Measurements from ENCODE around the gene CSNK2B. TPM values are rescaled to one million over a fixed set of nuclear protein-coding genes. Genes with fewer than 3 reads are reported as not detected.

The CSNK2B gene
- total and polyA plus RNA-seq, 9 of the 15 experiments (the other 6 are each of a cell fraction or from before 2014, with no cell fraction given): 120 to 1,126 (median 529) TPM

DNA sequence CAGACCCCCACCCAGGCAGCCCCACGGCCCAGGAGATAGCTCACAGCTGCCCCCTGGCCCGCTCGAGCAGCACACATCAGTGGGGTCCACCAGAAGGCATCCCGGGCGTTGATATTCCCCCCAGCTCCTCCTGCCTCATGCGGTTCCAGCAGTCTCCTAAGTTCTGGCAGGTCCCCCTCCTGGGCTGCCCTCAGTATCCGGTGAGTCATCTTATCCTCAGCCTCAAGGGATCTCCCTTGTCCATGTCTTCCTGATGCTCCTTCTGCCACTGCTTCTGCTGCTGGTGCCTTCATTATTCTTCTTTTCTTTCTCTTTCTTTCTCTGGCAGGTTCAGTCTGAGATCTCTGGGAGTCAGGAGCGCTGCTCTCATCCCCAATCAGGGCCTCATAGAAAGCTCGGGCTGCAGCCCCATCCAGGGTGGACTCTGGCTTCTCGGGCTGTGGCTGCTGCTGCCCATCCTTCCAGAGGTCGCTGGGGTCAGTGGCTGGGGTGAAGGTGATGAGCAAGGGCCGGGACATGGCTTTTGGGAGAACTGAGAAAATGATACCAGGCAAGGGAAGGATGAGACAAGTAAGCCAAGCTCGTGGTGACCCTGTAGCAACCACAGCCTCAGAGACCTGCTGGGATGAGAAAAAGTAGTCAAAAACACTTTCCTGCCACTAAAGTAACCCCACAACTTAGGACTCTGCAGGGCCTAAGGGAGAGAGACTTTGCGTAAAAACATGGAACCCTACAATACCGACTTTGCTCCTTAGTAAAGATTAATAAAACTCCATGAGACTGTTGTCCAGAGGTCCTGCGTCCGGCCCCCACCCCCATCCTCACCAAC lies 1.7 kb upstream of the CSNK2B start (continued):
- TF ChIP-seq, protein P1, sequence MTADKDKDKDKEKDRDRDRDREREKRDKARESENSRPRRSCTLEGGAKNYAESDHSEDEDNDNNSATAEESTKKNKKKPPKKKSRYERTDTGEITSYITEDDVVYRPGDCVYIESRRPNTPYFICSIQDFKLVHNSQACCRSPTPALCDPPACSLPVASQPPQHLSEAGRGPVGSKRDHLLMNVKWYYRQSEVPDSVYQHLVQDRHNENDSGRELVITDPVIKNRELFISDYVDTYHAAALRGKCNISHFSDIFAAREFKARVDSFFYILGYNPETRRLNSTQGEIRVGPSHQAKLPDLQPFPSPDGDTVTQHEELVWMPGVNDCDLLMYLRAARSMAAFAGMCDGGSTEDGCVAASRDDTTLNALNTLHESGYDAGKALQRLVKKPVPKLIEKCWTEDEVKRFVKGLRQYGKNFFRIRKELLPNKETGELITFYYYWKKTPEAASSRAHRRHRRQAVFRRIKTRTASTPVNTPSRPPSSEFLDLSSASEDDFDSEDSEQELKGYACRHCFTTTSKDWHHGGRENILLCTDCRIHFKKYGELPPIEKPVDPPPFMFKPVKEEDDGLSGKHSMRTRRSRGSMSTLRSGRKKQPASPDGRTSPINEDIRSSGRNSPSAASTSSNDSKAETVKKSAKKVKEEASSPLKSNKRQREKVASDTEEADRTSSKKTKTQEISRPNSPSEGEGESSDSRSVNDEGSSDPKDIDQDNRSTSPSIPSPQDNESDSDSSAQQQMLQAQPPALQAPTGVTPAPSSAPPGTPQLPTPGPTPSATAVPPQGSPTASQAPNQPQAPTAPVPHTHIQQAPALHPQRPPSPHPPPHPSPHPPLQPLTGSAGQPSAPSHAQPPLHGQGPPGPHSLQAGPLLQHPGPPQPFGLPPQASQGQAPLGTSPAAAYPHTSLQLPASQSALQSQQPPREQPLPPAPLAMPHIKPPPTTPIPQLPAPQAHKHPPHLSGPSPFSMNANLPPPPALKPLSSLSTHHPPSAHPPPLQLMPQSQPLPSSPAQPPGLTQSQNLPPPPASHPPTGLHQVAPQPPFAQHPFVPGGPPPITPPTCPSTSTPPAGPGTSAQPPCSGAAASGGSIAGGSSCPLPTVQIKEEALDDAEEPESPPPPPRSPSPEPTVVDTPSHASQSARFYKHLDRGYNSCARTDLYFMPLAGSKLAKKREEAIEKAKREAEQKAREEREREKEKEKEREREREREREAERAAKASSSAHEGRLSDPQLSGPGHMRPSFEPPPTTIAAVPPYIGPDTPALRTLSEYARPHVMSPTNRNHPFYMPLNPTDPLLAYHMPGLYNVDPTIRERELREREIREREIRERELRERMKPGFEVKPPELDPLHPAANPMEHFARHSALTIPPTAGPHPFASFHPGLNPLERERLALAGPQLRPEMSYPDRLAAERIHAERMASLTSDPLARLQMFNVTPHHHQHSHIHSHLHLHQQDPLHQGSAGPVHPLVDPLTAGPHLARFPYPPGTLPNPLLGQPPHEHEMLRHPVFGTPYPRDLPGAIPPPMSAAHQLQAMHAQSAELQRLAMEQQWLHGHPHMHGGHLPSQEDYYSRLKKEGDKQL (CRISPR knock-in tag; IDR thresholded peaks at IDR 0.05; ENCODE audit: borderline replicate concordance): peak; percentile 21; the same call in 1 of the 2 replicates
- TF ChIP-seq MAFK (IDR thresholded peaks at IDR 0.05; ENCODE audit: low read length) (no peak), SRSF1 (IDR thresholded peaks at IDR 0.05; ENCODE audit: low read depth, low read length) (no peak), TCFL5 (CRISPR knock-in tag; conservative IDR thresholded peaks at IDR 0.05) (no peak), ZNF134 (CRISPR knock-in tag; conservative IDR thresholded peaks at IDR 0.05) (no peak), ZFP30 (CRISPR knock-in tag; IDR thresholded peaks at IDR 0.05; ENCODE audit: borderline replicate concordance) (no peak), E2F5 (CRISPR knock-in tag; IDR thresholded peaks at IDR 0.05) (no peak; the same call in 1 of the 2 replicates), ETV6 (IDR thresholded peaks at IDR 0.05; ENCODE audit: borderline replicate concordance in 1 of 2, low read depth in 2 of 2, low read length in 1 of 2) (no peak), ETV6 (CRISPR knock-in tag; IDR thresholded peaks at IDR 0.05; ENCODE audit: borderline replicate concordance) (no peak), EP400 (IDR thresholded peaks at IDR 0.05) (no peak)
- TF ChIP-seq, protein P2, sequence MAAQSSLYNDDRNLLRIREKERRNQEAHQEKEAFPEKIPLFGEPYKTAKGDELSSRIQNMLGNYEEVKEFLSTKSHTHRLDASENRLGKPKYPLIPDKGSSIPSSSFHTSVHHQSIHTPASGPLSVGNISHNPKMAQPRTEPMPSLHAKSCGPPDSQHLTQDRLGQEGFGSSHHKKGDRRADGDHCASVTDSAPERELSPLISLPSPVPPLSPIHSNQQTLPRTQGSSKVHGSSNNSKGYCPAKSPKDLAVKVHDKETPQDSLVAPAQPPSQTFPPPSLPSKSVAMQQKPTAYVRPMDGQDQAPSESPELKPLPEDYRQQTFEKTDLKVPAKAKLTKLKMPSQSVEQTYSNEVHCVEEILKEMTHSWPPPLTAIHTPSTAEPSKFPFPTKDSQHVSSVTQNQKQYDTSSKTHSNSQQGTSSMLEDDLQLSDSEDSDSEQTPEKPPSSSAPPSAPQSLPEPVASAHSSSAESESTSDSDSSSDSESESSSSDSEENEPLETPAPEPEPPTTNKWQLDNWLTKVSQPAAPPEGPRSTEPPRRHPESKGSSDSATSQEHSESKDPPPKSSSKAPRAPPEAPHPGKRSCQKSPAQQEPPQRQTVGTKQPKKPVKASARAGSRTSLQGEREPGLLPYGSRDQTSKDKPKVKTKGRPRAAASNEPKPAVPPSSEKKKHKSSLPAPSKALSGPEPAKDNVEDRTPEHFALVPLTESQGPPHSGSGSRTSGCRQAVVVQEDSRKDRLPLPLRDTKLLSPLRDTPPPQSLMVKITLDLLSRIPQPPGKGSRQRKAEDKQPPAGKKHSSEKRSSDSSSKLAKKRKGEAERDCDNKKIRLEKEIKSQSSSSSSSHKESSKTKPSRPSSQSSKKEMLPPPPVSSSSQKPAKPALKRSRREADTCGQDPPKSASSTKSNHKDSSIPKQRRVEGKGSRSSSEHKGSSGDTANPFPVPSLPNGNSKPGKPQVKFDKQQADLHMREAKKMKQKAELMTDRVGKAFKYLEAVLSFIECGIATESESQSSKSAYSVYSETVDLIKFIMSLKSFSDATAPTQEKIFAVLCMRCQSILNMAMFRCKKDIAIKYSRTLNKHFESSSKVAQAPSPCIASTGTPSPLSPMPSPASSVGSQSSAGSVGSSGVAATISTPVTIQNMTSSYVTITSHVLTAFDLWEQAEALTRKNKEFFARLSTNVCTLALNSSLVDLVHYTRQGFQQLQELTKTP (IDR thresholded peaks at IDR 0.05; ENCODE audit: low read depth in 1 of 2, partially characterized antibody in 2 of 2): peak in 1 of 2 experiments; percentile 78
- TF ChIP-seq, protein P3, sequence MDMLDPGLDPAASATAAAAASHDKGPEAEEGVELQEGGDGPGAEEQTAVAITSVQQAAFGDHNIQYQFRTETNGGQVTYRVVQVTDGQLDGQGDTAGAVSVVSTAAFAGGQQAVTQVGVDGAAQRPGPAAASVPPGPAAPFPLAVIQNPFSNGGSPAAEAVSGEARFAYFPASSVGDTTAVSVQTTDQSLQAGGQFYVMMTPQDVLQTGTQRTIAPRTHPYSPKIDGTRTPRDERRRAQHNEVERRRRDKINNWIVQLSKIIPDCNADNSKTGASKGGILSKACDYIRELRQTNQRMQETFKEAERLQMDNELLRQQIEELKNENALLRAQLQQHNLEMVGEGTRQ (CRISPR knock-in tag; IDR thresholded peaks at IDR 0.05): no peak
- TF ChIP-seq, protein P4, sequence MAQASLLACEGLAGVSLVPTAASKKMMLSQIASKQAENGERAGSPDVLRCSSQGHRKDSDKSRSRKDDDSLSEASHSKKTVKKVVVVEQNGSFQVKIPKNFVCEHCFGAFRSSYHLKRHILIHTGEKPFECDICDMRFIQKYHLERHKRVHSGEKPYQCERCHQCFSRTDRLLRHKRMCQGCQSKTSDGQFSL (CRISPR knock-in tag; IDR thresholded peaks at IDR 0.05): no peak
- TF ChIP-seq, protein P4 (tag; IDR thresholded peaks at IDR 0.05): no peak
